ENCODE measurements around the gene AZU1.

DNA sequence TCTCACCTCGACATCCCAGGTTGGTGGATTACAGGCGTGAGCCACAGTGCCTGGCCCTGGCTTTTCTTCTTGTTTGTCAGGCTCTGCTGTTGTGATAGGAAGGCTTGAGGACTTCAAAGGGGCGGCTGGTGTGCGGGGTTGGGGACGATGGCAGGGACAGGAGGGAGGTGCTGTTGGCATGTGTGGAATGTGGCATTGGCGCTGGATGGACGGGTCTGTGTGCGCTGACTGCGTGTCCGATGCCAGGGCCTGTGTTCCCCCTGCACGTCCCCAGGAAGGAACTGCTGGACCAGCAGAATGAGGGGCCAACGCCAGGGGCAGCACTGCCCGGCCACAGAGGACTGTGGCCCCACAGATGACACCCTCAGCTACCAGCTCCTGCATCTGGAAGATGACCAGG, 43.1 kb upstream of the AZU1 start:
- no peak for TF ChIP-seq POLR2A (IDR thresholded peaks at IDR 0.05)
- TF ChIP-seq, protein P1, sequence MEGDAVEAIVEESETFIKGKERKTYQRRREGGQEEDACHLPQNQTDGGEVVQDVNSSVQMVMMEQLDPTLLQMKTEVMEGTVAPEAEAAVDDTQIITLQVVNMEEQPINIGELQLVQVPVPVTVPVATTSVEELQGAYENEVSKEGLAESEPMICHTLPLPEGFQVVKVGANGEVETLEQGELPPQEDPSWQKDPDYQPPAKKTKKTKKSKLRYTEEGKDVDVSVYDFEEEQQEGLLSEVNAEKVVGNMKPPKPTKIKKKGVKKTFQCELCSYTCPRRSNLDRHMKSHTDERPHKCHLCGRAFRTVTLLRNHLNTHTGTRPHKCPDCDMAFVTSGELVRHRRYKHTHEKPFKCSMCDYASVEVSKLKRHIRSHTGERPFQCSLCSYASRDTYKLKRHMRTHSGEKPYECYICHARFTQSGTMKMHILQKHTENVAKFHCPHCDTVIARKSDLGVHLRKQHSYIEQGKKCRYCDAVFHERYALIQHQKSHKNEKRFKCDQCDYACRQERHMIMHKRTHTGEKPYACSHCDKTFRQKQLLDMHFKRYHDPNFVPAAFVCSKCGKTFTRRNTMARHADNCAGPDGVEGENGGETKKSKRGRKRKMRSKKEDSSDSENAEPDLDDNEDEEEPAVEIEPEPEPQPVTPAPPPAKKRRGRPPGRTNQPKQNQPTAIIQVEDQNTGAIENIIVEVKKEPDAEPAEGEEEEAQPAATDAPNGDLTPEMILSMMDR (IDR thresholded peaks at IDR 0.05): no peak
- no peak for TF ChIP-seq EP300 (IDR thresholded peaks at IDR 0.05)

Measured in gastroesophageal sphincter (tissue), 3 donors.